ENCODE data around the gene USP53. TPM values are rescaled to one million over a fixed set of nuclear protein-coding genes. Genes with fewer than 3 reads are reported as not detected.
"Not testable (repeated sequence)": the region's sequence is repeated elsewhere in the genome, so short reads cannot be mapped to it uniquely, and the experiment has no call there.

USP53 gene
- total RNA-seq, 1 donor from 2014 or later: 5.6 TPM

- intact Hi-C loops (cut with micrococcal nuclease): no loop called here
Observed at GRCh38 chr4:119227690-119228089, 15.2 kb downstream of the USP53 start.

- intact Hi-C loops (cut with micrococcal nuclease): no loop called here
Observed at GRCh38 chr4:119228406-119228805, 15.9 kb downstream of the USP53 start.

- intact Hi-C loops (cut with micrococcal nuclease): no loop called here
Observed at GRCh38 chr4:119229908-119230687, 17.6 kb downstream of the USP53 start.

- intact Hi-C loops (cut with micrococcal nuclease): no loop called here
Observed at GRCh38 chr4:119231491-119231890, 19.0 kb downstream of the USP53 start.

- intact Hi-C loops (cut with micrococcal nuclease): no loop called here
Observed at GRCh38 chr4:119232286-119232685, 19.8 kb downstream of the USP53 start.

- intact Hi-C loops (cut with micrococcal nuclease): no loop called here
Observed at GRCh38 chr4:119233191-119233590, 20.7 kb downstream of the USP53 start.

GRCh38 chr4:119233750-119234149, 21.2 kb downstream of the USP53 start:
- intact Hi-C loops (cut with micrococcal nuclease): no loop called here

GRCh38 chr4:119237201-119237600, 24.7 kb downstream of the USP53 start:
- intact Hi-C loops (cut with micrococcal nuclease): no loop called here

GRCh38 chr4:119237642-119238041, 25.1 kb downstream of the USP53 start:
- intact Hi-C loops (cut with micrococcal nuclease): loop anchor here (1.0 kb wide), 2 partner anchors 25 to 63 kb away; partner anchors contain the start of gene USP53

GRCh38 chr4:119238068-119238722, 25.7 kb downstream of the USP53 start:
- intact Hi-C loops (cut with micrococcal nuclease): loop anchor here (1.0 kb wide), 2 partner anchors 26 to 62 kb away; partner anchors contain the start of gene USP53

GRCh38 chr4:119240128-119240527, 27.6 kb downstream of the USP53 start:
- intact Hi-C loops (cut with micrococcal nuclease): no loop called here

GRCh38 chr4:119240568-119240967, 28.1 kb downstream of the USP53 start:
- intact Hi-C loops (cut with micrococcal nuclease): no loop called here

GRCh38 chr4:119242417-119242816, 29.9 kb downstream of the USP53 start:
- intact Hi-C loops (cut with micrococcal nuclease): no loop called here

- intact Hi-C loops (cut with micrococcal nuclease): no loop called here
Observed at GRCh38 chr4:119243868-119244267, 31.4 kb downstream of the USP53 start.

GRCh38 chr4:119244344-119244743, 31.8 kb downstream of the USP53 start:
- intact Hi-C loops (cut with micrococcal nuclease): no loop called here

- intact Hi-C loops (cut with micrococcal nuclease): no loop called here
Observed at GRCh38 chr4:119244832-119245231, 32.3 kb downstream of the USP53 start.

- intact Hi-C loops (cut with micrococcal nuclease): no loop called here
Observed at GRCh38 chr4:119246177-119246733, 33.7 kb downstream of the USP53 start.

- intact Hi-C loops (cut with micrococcal nuclease): not testable (repeated sequence)
Observed at GRCh38 chr4:119251037-119251436, 38.5 kb downstream of the USP53 start.

- intact Hi-C loops (cut with micrococcal nuclease): not testable (repeated sequence)
Observed at GRCh38 chr4:119255223-119255622, 42.7 kb downstream of the USP53 start.

- intact Hi-C loops (cut with micrococcal nuclease): no loop called here
Observed at GRCh38 chr4:119260528-119260927, 48.0 kb downstream of the USP53 start.

GRCh38 chr4:119261986-119262385, 49.5 kb downstream of the USP53 start:
- intact Hi-C loops (cut with micrococcal nuclease): no loop called here

- intact Hi-C loops (cut with micrococcal nuclease): no loop called here
Observed at GRCh38 chr4:119264743-119265142, 52.2 kb downstream of the USP53 start.
